ENCODE measurements around the gene STARD3NL. TPM values are rescaled to one million over a fixed set of nuclear protein-coding genes. Genes with fewer than 3 reads are reported as not detected.

STARD3NL gene
- polyA plus RNA-seq, 4 donors, result 29.5 to 39.4 (median 35.2) TPM

- no peak overlapping the region for H3K27ac ChIP-seq (ENCODE audit: low read depth in 1 of 3, low read length in 2 of 3)
- 65 to 72% (median 68%) methylated on average over 2 of the region's 2 CpGs for WGBS, 3 donors
- no peaks in the 10 kb centered on the region for H3K9me3 ChIP-seq (ENCODE audit: control insufficient read depth in 2 of 2, insufficient read depth in 1 of 2, low read depth in 1 of 2, low read length in 1 of 2)
- H3K4me3 ChIP-seq (ENCODE audit: low read depth in 1 of 3, low read length in 3 of 3), result no peak overlapping the region
- H3K4me1 ChIP-seq (ENCODE audit: control insufficient read depth in 3 of 3, insufficient read depth in 2 of 3, low read depth in 1 of 3, low read length in 2 of 3), result no peaks in the 10 kb centered on the region
- peaks cover 0 to 6% (median 2%) of the 10 kb centered on the region in 3 donors for H3K36me3 ChIP-seq (ENCODE audit: control insufficient read depth in 3 of 3, insufficient read depth in 2 of 3, low read depth in 1 of 3, low read length in 3 of 3)
- no peak for DNase-seq
- no peak for FAIRE-seq
- H3K27me3 ChIP-seq (ENCODE audit: control insufficient read depth in 3 of 3, insufficient read depth in 3 of 3, low read length in 3 of 3), result no peaks in the 10 kb centered on the region
These were observed 21.7 kb downstream of the STARD3NL start for GRCh38 chr7:38199782-38200181.

- WGBS, 3 donors, result 81 to 91% (median 82%) methylated on average over 5 of the region's 5 CpGs
These were observed 28.0 kb downstream of the STARD3NL start for GRCh38 chr7:38206071-38206470.

DNA sequence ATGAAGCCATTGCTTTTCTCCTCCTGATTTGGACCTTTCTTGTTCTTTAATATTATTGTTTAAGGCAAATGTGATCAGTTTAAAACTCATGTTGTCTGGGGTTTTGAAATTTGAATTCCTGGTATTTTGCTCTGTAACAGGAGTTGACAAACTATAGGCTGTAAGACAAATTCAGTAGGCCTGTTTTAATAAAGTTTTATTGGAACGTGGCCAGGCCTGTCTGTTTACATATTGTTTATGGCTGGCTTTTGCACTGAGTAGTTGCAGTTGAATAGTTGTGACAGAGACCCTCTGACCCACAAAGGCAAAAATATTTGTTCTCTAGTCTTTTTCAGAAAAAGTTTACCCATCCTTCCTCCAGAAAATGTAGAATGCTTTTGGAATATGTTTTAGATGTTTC, 29.8 kb downstream of the STARD3NL start:
- peaks cover 0 to 13% (median 3%) of the 10 kb centered on the region in 3 donors for H3K36me3 ChIP-seq (ENCODE audit: control insufficient read depth in 3 of 3, insufficient read depth in 2 of 3, low read depth in 1 of 3, low read length in 3 of 3)
- H3K9me3 ChIP-seq (ENCODE audit: control insufficient read depth in 2 of 2, insufficient read depth in 1 of 2, low read depth in 1 of 2, low read length in 1 of 2), result no peaks in the 10 kb centered on the region
- no peak overlapping the region for H3K27ac ChIP-seq (ENCODE audit: low read depth in 1 of 3, low read length in 2 of 3)
- 77 to 85% (median 85%) methylated on average over 1 of the region's 1 CpG for WGBS, 3 donors
- no peak overlapping the region for H3K4me3 ChIP-seq (ENCODE audit: low read depth in 1 of 3, low read length in 3 of 3)
- DNase-seq (no peak), FAIRE-seq (no peak)
- H3K27me3 ChIP-seq (ENCODE audit: control insufficient read depth in 3 of 3, insufficient read depth in 3 of 3, low read length in 3 of 3), result no peaks in the 10 kb centered on the region
- no peaks in the 10 kb centered on the region for H3K4me1 ChIP-seq (ENCODE audit: control insufficient read depth in 3 of 3, insufficient read depth in 2 of 3, low read depth in 1 of 3, low read length in 2 of 3)

More at GRCh38 chr7:38206071-38206470, 28.0 kb downstream of the STARD3NL start:
- DNase-seq (no peak), FAIRE-seq (no peak)
- Histone ChIP-seq H3K4me3 (ENCODE audit: low read depth in 1 of 3, low read length in 3 of 3) (no peak overlapping the region), H3K4me1 (ENCODE audit: control insufficient read depth in 3 of 3, insufficient read depth in 2 of 3, low read depth in 1 of 3, low read length in 2 of 3) (no peaks in the 10 kb centered on the region), H3K36me3 (ENCODE audit: control insufficient read depth in 3 of 3, insufficient read depth in 2 of 3, low read depth in 1 of 3, low read length in 3 of 3) (peaks cover 2 to 12% (median 3%) of the 10 kb centered on the region in 3 donors), H3K27ac (ENCODE audit: low read depth in 1 of 3, low read length in 2 of 3) (no peak overlapping the region), H3K9me3 (ENCODE audit: control insufficient read depth in 2 of 2, insufficient read depth in 1 of 2, low read depth in 1 of 2, low read length in 1 of 2) (no peaks in the 10 kb centered on the region), H3K27me3 (ENCODE audit: control insufficient read depth in 3 of 3, insufficient read depth in 3 of 3, low read length in 3 of 3) (no peaks in the 10 kb centered on the region)

DNA sequence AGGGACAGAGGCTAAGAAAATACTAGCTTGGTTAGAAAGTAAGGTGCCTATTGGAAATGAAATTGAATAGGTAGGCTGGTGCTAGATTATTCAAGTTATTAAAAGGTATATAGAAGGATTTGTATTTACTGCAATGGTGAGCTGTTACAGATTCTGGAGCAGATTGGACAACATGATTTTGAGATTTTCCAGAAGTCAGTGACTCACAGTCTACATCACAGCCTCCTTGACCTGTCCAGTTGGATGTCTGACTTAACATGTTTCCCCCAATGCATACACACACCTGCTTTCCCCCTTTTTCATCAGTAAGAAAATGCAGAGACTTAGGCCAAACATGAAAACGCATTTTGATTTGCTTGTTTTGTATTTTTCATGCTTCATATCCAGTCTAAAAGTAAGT, 33.4 kb downstream of the STARD3NL start:
- FAIRE-seq, result no peak
- peaks cover 0 to 16% (median 4%) of the 10 kb centered on the region in 3 donors for H3K36me3 ChIP-seq (ENCODE audit: control insufficient read depth in 3 of 3, insufficient read depth in 2 of 3, low read depth in 1 of 3, low read length in 3 of 3)
- H3K4me3 ChIP-seq (ENCODE audit: low read depth in 1 of 3, low read length in 3 of 3), result no peak overlapping the region
- no peaks in the 10 kb centered on the region for H3K9me3 ChIP-seq (ENCODE audit: control insufficient read depth in 2 of 2, insufficient read depth in 1 of 2, low read depth in 1 of 2, low read length in 1 of 2)
- no peak overlapping the region for H3K27ac ChIP-seq (ENCODE audit: low read depth in 1 of 3, low read length in 2 of 3)
- H3K4me1 ChIP-seq (ENCODE audit: control insufficient read depth in 3 of 3, insufficient read depth in 2 of 3, low read depth in 1 of 3, low read length in 2 of 3), result peaks cover 0 to 8% (median 6%) of the 10 kb centered on the region in 3 donors
- 91 to 96% (median 95%) methylated on average over 1 of the region's 1 CpG for WGBS, 3 donors
- DNase-seq, result no peak
- no peaks in the 10 kb centered on the region for H3K27me3 ChIP-seq (ENCODE audit: control insufficient read depth in 3 of 3, insufficient read depth in 3 of 3, low read length in 3 of 3)

DNA sequence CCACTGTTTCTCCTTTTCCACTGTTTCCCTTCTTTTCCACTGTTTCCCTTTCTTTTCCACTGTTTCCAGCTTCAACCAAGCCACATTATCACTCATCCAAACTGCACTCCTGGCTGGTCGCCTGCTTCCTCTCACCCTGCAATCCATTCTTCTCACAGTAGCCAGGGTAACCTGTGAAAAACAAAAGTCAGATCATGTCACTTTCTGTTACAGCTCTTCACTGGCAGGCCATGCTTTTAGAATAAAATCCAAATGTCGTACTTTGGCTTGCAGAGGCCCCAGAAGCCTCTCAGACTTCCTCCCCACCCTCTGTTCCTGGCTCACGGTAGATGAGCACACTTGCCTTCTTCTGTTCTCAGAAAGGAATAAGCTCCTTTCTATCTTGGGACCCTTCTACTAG, 33.9 kb downstream of the STARD3NL start:
- Histone ChIP-seq H3K4me1 (ENCODE audit: control insufficient read depth in 3 of 3, insufficient read depth in 2 of 3, low read depth in 1 of 3, low read length in 2 of 3) (peaks cover 0 to 12% (median 6%) of the 10 kb centered on the region in 3 donors), H3K27me3 (ENCODE audit: control insufficient read depth in 3 of 3, insufficient read depth in 3 of 3, low read length in 3 of 3) (no peaks in the 10 kb centered on the region), H3K27ac (ENCODE audit: low read depth in 1 of 3, low read length in 2 of 3) (no peak overlapping the region), H3K36me3 (ENCODE audit: control insufficient read depth in 3 of 3, insufficient read depth in 2 of 3, low read depth in 1 of 3, low read length in 3 of 3) (peaks cover 0 to 18% (median 6%) of the 10 kb centered on the region in 3 donors), H3K9me3 (ENCODE audit: control insufficient read depth in 2 of 2, insufficient read depth in 1 of 2, low read depth in 1 of 2, low read length in 1 of 2) (no peaks in the 10 kb centered on the region), H3K4me3 (ENCODE audit: low read depth in 1 of 3, low read length in 3 of 3) (no peak overlapping the region)
- DNase-seq, result no peak
- WGBS, 3 donors, result 56 to 94% (median 86%) methylated on average over 3 of the region's 3 CpGs
- no peak for FAIRE-seq

GRCh38 chr7:38215115-38215514, 37.1 kb downstream of the STARD3NL start:
- Histone ChIP-seq H3K27ac (ENCODE audit: low read depth in 1 of 3, low read length in 2 of 3) (no peak overlapping the region), H3K9me3 (ENCODE audit: control insufficient read depth in 2 of 2, insufficient read depth in 1 of 2, low read depth in 1 of 2, low read length in 1 of 2) (no peaks in the 10 kb centered on the region), H3K4me3 (ENCODE audit: low read depth in 1 of 3, low read length in 3 of 3) (no peak overlapping the region), H3K27me3 (ENCODE audit: control insufficient read depth in 3 of 3, insufficient read depth in 3 of 3, low read length in 3 of 3) (no peaks in the 10 kb centered on the region), H3K4me1 (ENCODE audit: control insufficient read depth in 3 of 3, insufficient read depth in 2 of 3, low read depth in 1 of 3, low read length in 2 of 3) (peaks cover 0 to 12% (median 6%) of the 10 kb centered on the region in 3 donors), H3K36me3 (ENCODE audit: control insufficient read depth in 3 of 3, insufficient read depth in 2 of 3, low read depth in 1 of 3, low read length in 3 of 3) (peaks cover 0 to 23% (median 7%) of the 10 kb centered on the region in 3 donors)
- 5 to 33% (median 11%) methylated on average over 1 of the region's 1 CpG for WGBS, 3 donors
- FAIRE-seq (no peak), DNase-seq (peak; percentile 49 to 51)

GRCh38 chr7:38215735-38216670, 38.0 kb downstream of the STARD3NL start:
- Histone ChIP-seq H3K36me3 (ENCODE audit: control insufficient read depth in 3 of 3, insufficient read depth in 2 of 3, low read depth in 1 of 3, low read length in 3 of 3) (peaks cover 0 to 20% (median 7%) of the 10 kb centered on the region in 3 donors), H3K4me1 (ENCODE audit: control insufficient read depth in 3 of 3, insufficient read depth in 2 of 3, low read depth in 1 of 3, low read length in 2 of 3) (peaks cover 0 to 12% (median 6%) of the 10 kb centered on the region in 3 donors), H3K4me3 (ENCODE audit: low read depth in 1 of 3, low read length in 3 of 3) (no peak overlapping the region), H3K27me3 (ENCODE audit: control insufficient read depth in 3 of 3, insufficient read depth in 3 of 3, low read length in 3 of 3) (no peaks in the 10 kb centered on the region), H3K9me3 (ENCODE audit: control insufficient read depth in 2 of 2, insufficient read depth in 1 of 2, low read depth in 1 of 2, low read length in 1 of 2) (no peaks in the 10 kb centered on the region), H3K27ac (ENCODE audit: low read depth in 1 of 3, low read length in 2 of 3) (peak overlapping the region; percentile 0 to 62 (median 59))
- FAIRE-seq (no peak), DNase-seq (peak; percentile 71 to 89)
- 7 to 35% (median 27%) methylated on average over 5 of the region's 5 CpGs for WGBS, 3 donors

DNA sequence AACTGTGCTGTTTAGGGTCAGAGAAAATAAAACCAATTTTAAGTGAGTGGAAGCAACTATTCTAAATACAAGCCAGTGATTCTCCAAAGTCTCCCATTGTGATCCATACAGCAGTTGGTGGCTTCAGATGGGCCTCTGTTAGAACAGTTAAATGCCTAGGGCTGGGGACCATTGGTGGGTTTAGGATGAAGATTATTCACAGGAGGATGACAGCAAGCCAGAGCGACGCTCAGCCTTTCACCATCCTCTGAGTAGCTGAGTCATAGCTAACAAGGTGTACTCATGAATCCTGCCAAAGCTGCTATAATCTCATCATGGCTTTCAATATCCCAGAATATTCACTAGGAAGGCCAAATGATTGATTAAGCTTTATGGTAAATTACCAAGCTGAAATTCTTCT, 39.6 kb downstream of the STARD3NL start:
- Histone ChIP-seq H3K27ac (ENCODE audit: low read depth in 1 of 3, low read length in 2 of 3) (peak overlapping the region in 1 of 3 donors; percentile 45), H3K27me3 (ENCODE audit: control insufficient read depth in 3 of 3, insufficient read depth in 3 of 3, low read length in 3 of 3) (no peaks in the 10 kb centered on the region), H3K4me1 (ENCODE audit: control insufficient read depth in 3 of 3, insufficient read depth in 2 of 3, low read depth in 1 of 3, low read length in 2 of 3) (peaks cover 0 to 12% (median 6%) of the 10 kb centered on the region in 3 donors), H3K9me3 (ENCODE audit: control insufficient read depth in 2 of 2, insufficient read depth in 1 of 2, low read depth in 1 of 2, low read length in 1 of 2) (no peaks in the 10 kb centered on the region), H3K4me3 (ENCODE audit: low read depth in 1 of 3, low read length in 3 of 3) (no peak overlapping the region), H3K36me3 (ENCODE audit: control insufficient read depth in 3 of 3, insufficient read depth in 2 of 3, low read depth in 1 of 3, low read length in 3 of 3) (peaks cover 0 to 21% (median 7%) of the 10 kb centered on the region in 3 donors)
- DNase-seq, result no peak
- 79 to 85% (median 82%) methylated on average over 2 of the region's 2 CpGs for WGBS, 3 donors
- no peak for FAIRE-seq

Measured in small intestine (tissue), 7 donors.